ENCODE data around the gene MISP. TPM values are rescaled to one million over a fixed set of nuclear protein-coding genes. Genes with fewer than 3 reads are reported as not detected.
A peak's percentile ranks its signal among the peaks of the same experiment; 100 is the strongest.

MISP gene
- total and polyA plus RNA-seq, 9 of the 15 experiments (the other 6 are each of a cell fraction or from before 2014, with no cell fraction given): 0.04 to 0.29 (median 0.05) TPM; not detected in 5

- in situ Hi-C loops (cut with MboI) (no loop called here), intact Hi-C loops (cut with micrococcal nuclease) (no loop called here)
- FAIRE-seq: no peak
- Histone ChIP-seq H3K4me3 (peak within 1 kb of the TSS; percentile 56), H3K9me3 (replicated peaks; ENCODE audit: control insufficient read depth, insufficient read depth, low read depth, low read length) (0 out of 2 replicates have a peak, but pooled peaks cover 2% of the 10 kb centered on the region), H2AFZ (ENCODE audit: low read depth, low read length) (peak within 1 kb of the TSS; percentile 83), H3K27ac (ENCODE audit: extremely low read depth, low read depth, low read length) (peak within 1 kb of the TSS; percentile 33; the same call in 1 of the 3 replicates), H3K4me2 (ENCODE audit: insufficient read depth, low read length) (peak within 1 kb of the TSS; percentile 54), H3K36me3 (ENCODE audit: control insufficient read depth, insufficient read depth, low read length) (no peaks in the 10 kb centered on the region), H3K27me3 (ENCODE audit: control insufficient read depth in 2 of 2, insufficient read depth in 2 of 2, low read length in 2 of 2) (no peaks in the 10 kb centered on the region), H3K4me1 (replicated peaks in 1 of 2; ENCODE audit: control insufficient read depth in 2 of 2, insufficient read depth in 2 of 2, low read length in 2 of 2) (peaks cover 10 to 35% of the 10 kb centered on the region in 2 experiments; a peak in 4 of 5 replicates), H3K9me1 (ENCODE audit: control insufficient read depth, insufficient read depth, low read length) (no peaks in the 10 kb centered on the region), H3K9ac (ENCODE audit: insufficient read depth in 1 of 2, low read depth in 2 of 2, low read length in 2 of 2) (peak within 1 kb of the TSS; percentile 53 to 88), H3K79me2 (ENCODE audit: control insufficient read depth, insufficient read depth, low read length) (no peaks in the 10 kb centered on the region), H4K20me1 (replicated peaks; ENCODE audit: control insufficient read depth, insufficient read depth, low read length) (no peaks in the 10 kb centered on the region)
- peak; percentile 64 to 86 (median 74) for DNase-seq (ENCODE audit: extremely low read depth in 1 of 4, low spot score in 3 of 4)
- CTCF ChIA-PET (ENCODE audit: low intra/inter-chr PET ratio): no interaction called here
- POLR2A ChIA-PET: interaction anchor here (0.7 kb wide), 1 partner anchor 14 kb away, joined by 3 read pairs; no protein-coding TSS in a partner anchor
- 42% methylated on average over 19 of the region's 93 CpGs for WGBS (ENCODE audit: insufficient coverage, low coverage, missing lambda C conversion rate)
- ATAC-seq: peak; percentile 50
- no TSS peak for BruUV-seq (replicated peaks)
- TF ChIP-seq BCOR (IDR thresholded peaks at IDR 0.05) (0 out of 2 replicates have a peak, but pooled peaks have one; percentile 6), PHF8 (IDR thresholded peaks at IDR 0.05; ENCODE audit: borderline replicate concordance, low read length) (peak; percentile 34; the same call in 1 of the 2 replicates), GTF2E2 (tag; IDR thresholded peaks at IDR 0.05) (0 out of 2 replicates have a peak, but pooled peaks have one; percentile 36), ZFX (CRISPR knock-in tag; IDR thresholded peaks at IDR 0.05) (peak; percentile 64), ZNF445 (CRISPR knock-in tag; IDR thresholded peaks at IDR 0.05; ENCODE audit: low read depth) (no peak), BCL6 (CRISPR knock-in tag; IDR thresholded peaks at IDR 0.05) (no peak), MAZ (CRISPR knock-in tag; conservative IDR thresholded peaks at IDR 0.05 in 1 of 2, IDR thresholded peaks at IDR 0.05 in 1 of 2) (peak in 1 of 2 experiments; percentile 59; a peak in 2 of 4 replicates), RBM25 (IDR thresholded peaks at IDR 0.05; ENCODE audit: low read depth, low read length, severe bottlenecking) (peak; percentile 3), ATF7 (IDR thresholded peaks at IDR 0.05) (no peak), ZFP36 (IDR thresholded peaks at IDR 0.05; ENCODE audit: low read depth, low read length, partially characterized antibody) (peak; percentile 41), ZNF589 (CRISPR knock-in tag; IDR thresholded peaks at IDR 0.05; ENCODE audit: low read depth) (0 out of 2 replicates have a peak, but pooled peaks have one; percentile 26), ZBTB7A (IDR thresholded peaks at IDR 0.05; ENCODE audit: borderline replicate concordance, control insufficient read depth, low read depth, low read length) (peak; percentile 60)
- TF ChIP-seq, protein P1, sequence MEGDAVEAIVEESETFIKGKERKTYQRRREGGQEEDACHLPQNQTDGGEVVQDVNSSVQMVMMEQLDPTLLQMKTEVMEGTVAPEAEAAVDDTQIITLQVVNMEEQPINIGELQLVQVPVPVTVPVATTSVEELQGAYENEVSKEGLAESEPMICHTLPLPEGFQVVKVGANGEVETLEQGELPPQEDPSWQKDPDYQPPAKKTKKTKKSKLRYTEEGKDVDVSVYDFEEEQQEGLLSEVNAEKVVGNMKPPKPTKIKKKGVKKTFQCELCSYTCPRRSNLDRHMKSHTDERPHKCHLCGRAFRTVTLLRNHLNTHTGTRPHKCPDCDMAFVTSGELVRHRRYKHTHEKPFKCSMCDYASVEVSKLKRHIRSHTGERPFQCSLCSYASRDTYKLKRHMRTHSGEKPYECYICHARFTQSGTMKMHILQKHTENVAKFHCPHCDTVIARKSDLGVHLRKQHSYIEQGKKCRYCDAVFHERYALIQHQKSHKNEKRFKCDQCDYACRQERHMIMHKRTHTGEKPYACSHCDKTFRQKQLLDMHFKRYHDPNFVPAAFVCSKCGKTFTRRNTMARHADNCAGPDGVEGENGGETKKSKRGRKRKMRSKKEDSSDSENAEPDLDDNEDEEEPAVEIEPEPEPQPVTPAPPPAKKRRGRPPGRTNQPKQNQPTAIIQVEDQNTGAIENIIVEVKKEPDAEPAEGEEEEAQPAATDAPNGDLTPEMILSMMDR (IDR thresholded peaks at IDR 0.05 in 2 of 3, conservative IDR thresholded peaks at IDR 0.05 in 1 of 3; ENCODE audit: insufficient read depth in 2 of 3, low read depth in 1 of 3, low read length in 3 of 3): peak in 1 of 3 experiments; percentile 7; a peak in 1 of 6 replicates
- TF ChIP-seq, protein P2, sequence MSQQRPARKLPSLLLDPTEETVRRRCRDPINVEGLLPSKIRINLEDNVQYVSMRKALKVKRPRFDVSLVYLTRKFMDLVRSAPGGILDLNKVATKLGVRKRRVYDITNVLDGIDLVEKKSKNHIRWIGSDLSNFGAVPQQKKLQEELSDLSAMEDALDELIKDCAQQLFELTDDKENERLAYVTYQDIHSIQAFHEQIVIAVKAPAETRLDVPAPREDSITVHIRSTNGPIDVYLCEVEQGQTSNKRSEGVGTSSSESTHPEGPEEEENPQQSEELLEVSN (IDR thresholded peaks at IDR 0.05; ENCODE audit: borderline replicate concordance in 1 of 2, extremely low read depth in 1 of 2, insufficient read depth in 1 of 2, insufficient read length in 1 of 2, low read depth in 1 of 2, low read length in 1 of 2, poor library complexity in 1 of 2, severe bottlenecking in 1 of 2): peak in 1 of 2 experiments; percentile 15
- TF ChIP-seq, protein P3, sequence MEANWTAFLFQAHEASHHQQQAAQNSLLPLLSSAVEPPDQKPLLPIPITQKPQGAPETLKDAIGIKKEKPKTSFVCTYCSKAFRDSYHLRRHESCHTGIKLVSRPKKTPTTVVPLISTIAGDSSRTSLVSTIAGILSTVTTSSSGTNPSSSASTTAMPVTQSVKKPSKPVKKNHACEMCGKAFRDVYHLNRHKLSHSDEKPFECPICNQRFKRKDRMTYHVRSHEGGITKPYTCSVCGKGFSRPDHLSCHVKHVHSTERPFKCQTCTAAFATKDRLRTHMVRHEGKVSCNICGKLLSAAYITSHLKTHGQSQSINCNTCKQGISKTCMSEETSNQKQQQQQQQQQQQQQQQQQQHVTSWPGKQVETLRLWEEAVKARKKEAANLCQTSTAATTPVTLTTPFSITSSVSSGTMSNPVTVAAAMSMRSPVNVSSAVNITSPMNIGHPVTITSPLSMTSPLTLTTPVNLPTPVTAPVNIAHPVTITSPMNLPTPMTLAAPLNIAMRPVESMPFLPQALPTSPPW (CRISPR knock-in tag; IDR thresholded peaks at IDR 0.05): peak; percentile 97
These were observed 42.5 kb upstream of the MISP start, which contains the start of gene PALM for GRCh38 chr19:708154-709143. Gene PALM, plus strand, starts transcription at chr19:708935. Its CDS starts 212 bp downstream, at chr19:709147.
